Measurements from ENCODE around the gene SH3TC1. TPM values are rescaled to one million over a fixed set of nuclear protein-coding genes. Genes with fewer than 3 reads are reported as not detected.

Gene SH3TC1
- total and polyA plus RNA-seq, 2 of the 8 experiments (the other 6 are each of a cell fraction or from before 2014, with no cell fraction given) = 0.15 TPM; not detected in 1

DNA sequence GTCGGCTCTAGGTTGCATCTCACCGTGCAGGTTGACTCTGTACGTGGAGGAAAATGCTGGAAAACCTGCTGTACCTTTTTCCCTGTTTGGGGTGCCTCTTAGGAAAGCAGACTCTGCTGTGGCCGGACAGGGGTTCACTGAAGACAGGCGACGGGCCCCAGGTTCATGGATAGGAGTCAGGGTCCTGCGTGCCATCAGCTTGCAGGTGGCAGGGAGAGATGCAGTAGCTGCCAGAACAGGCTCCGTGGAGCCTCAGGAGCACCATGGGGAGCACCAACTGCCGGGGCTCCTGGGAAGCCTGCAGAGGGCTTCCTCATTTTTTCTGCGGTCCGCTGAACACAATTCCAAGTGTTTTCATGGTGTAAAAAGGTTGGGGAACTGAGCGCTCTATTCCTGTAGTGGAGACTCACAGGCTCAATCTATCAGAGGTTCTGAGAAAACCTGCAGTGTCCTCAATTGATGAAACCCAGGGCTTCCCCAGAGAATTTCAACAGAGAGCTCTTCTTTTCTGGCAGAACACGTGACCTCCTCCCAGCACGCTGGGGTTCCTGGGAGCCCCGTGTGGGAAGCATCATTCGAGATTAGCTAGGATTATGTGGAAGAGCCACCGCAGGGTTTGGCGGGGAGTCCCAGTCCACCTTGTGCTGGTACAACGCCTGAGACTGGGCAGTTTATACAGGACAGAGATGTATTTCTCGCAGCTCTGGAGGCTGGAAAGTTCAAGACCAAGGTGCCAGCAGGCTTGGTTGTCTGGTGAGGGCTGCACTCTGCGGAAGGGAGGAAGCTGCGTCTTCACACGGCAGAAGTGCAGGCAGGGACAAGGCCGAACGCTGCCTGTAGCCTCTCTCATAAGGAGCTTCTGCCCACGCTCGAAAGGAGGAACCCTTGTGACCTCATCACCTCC is 72.1 kb downstream of the SH3TC1 start (continued):
- TF ChIP-seq, protein P1, sequence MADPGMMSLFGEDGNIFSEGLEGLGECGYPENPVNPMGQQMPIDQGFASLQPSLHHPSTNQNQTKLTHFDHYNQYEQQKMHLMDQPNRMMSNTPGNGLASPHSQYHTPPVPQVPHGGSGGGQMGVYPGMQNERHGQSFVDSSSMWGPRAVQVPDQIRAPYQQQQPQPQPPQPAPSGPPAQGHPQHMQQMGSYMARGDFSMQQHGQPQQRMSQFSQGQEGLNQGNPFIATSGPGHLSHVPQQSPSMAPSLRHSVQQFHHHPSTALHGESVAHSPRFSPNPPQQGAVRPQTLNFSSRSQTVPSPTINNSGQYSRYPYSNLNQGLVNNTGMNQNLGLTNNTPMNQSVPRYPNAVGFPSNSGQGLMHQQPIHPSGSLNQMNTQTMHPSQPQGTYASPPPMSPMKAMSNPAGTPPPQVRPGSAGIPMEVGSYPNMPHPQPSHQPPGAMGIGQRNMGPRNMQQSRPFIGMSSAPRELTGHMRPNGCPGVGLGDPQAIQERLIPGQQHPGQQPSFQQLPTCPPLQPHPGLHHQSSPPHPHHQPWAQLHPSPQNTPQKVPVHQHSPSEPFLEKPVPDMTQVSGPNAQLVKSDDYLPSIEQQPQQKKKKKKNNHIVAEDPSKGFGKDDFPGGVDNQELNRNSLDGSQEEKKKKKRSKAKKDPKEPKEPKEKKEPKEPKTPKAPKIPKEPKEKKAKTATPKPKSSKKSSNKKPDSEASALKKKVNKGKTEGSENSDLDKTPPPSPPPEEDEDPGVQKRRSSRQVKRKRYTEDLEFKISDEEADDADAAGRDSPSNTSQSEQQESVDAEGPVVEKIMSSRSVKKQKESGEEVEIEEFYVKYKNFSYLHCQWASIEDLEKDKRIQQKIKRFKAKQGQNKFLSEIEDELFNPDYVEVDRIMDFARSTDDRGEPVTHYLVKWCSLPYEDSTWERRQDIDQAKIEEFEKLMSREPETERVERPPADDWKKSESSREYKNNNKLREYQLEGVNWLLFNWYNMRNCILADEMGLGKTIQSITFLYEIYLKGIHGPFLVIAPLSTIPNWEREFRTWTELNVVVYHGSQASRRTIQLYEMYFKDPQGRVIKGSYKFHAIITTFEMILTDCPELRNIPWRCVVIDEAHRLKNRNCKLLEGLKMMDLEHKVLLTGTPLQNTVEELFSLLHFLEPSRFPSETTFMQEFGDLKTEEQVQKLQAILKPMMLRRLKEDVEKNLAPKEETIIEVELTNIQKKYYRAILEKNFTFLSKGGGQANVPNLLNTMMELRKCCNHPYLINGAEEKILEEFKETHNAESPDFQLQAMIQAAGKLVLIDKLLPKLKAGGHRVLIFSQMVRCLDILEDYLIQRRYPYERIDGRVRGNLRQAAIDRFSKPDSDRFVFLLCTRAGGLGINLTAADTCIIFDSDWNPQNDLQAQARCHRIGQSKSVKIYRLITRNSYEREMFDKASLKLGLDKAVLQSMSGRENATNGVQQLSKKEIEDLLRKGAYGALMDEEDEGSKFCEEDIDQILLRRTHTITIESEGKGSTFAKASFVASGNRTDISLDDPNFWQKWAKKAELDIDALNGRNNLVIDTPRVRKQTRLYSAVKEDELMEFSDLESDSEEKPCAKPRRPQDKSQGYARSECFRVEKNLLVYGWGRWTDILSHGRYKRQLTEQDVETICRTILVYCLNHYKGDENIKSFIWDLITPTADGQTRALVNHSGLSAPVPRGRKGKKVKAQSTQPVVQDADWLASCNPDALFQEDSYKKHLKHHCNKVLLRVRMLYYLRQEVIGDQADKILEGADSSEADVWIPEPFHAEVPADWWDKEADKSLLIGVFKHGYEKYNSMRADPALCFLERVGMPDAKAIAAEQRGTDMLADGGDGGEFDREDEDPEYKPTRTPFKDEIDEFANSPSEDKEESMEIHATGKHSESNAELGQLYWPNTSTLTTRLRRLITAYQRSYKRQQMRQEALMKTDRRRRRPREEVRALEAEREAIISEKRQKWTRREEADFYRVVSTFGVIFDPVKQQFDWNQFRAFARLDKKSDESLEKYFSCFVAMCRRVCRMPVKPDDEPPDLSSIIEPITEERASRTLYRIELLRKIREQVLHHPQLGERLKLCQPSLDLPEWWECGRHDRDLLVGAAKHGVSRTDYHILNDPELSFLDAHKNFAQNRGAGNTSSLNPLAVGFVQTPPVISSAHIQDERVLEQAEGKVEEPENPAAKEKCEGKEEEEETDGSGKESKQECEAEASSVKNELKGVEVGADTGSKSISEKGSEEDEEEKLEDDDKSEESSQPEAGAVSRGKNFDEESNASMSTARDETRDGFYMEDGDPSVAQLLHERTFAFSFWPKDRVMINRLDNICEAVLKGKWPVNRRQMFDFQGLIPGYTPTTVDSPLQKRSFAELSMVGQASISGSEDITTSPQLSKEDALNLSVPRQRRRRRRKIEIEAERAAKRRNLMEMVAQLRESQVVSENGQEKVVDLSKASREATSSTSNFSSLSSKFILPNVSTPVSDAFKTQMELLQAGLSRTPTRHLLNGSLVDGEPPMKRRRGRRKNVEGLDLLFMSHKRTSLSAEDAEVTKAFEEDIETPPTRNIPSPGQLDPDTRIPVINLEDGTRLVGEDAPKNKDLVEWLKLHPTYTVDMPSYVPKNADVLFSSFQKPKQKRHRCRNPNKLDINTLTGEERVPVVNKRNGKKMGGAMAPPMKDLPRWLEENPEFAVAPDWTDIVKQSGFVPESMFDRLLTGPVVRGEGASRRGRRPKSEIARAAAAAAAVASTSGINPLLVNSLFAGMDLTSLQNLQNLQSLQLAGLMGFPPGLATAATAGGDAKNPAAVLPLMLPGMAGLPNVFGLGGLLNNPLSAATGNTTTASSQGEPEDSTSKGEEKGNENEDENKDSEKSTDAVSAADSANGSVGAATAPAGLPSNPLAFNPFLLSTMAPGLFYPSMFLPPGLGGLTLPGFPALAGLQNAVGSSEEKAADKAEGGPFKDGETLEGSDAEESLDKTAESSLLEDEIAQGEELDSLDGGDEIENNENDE (IDR thresholded peaks at IDR 0.05; ENCODE audit: insufficient replicate concordance, low read length) = no peak
- TF ChIP-seq RAD21 (IDR thresholded peaks at IDR 0.05 in 1 of 2, conservative IDR thresholded peaks at IDR 0.05 in 1 of 2; ENCODE audit: low read depth in 2 of 2, low read length in 2 of 2) (no peak), GTF2F1 (IDR thresholded peaks at IDR 0.05; ENCODE audit: borderline replicate concordance, low read depth, low read length) (no peak), FOSL1 (IDR thresholded peaks at IDR 0.05; ENCODE audit: insufficient read depth, low read depth, low read length) (no peak), ZNF274 (IDR thresholded peaks at IDR 0.05; ENCODE audit: borderline replicate concordance, extremely low read depth, low read length) (no peak), CHD2 (IDR thresholded peaks at IDR 0.05; ENCODE audit: low read length) (no peak), POU5F1 (IDR thresholded peaks at IDR 0.05; ENCODE audit: low read depth, low read length) (no peak), CBX5 (IDR thresholded peaks at IDR 0.05; ENCODE audit: low read depth, low read length) (no peak)
- TF ChIP-seq, protein P2, sequence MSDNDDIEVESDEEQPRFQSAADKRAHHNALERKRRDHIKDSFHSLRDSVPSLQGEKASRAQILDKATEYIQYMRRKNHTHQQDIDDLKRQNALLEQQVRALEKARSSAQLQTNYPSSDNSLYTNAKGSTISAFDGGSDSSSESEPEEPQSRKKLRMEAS (IDR thresholded peaks at IDR 0.05) = no peak
